Stimulated activated naive CD4-positive, alpha-beta T cell treated with Interleukin-2 at 50 U/mL for 16 hours (primary cell): ENCODE results near the gene GFM1.
A peak's percentile ranks its signal among the peaks of the same experiment; 100 is the strongest.

Experiments
- DNase-seq: peaks from one replicate; lab custom pipeline; 2025; lab: John Stamatoyannopoulos, UW

The GFM1 gene

GRCh38 chr3:158644345-158644908 lies at the start of gene GFM1:
GFM1 (plus strand) TSS chr3:158644527; CDS start chr3:158644635, 108 bp downstream.
- DNase-seq: peak; percentile 89

GRCh38 chr3:158600787-158601186 lies 43.5 kb upstream of the GFM1 start:
- DNase-seq: no peak

GRCh38 chr3:158602227-158602626 lies 42.1 kb upstream of the GFM1 start:
- DNase-seq: no peak

GRCh38 chr3:158617982-158618875 lies 26.1 kb upstream of the GFM1 start:
- DNase-seq: no peak

- no peak for DNase-seq
Observed at GRCh38 chr3:158625881-158626280, 18.4 kb upstream of the GFM1 start.

GRCh38 chr3:158631981-158632380 lies 12.3 kb upstream of the GFM1 start:
- no peak for DNase-seq

GRCh38 chr3:158640646-158641045 lies 3.7 kb upstream of the GFM1 start:
- DNase-seq: no peak

- DNase-seq: no peak
Observed at GRCh38 chr3:158642005-158642404, 2.3 kb upstream of the GFM1 start.

- DNase-seq: no peak
Observed at GRCh38 chr3:158642474-158643210, 1.7 kb upstream of the GFM1 start.

- DNase-seq: no peak
Observed at GRCh38 chr3:158649791-158650190, 5.5 kb downstream of the GFM1 start.

- DNase-seq: no peak
Observed at GRCh38 chr3:158651192-158651591, 6.9 kb downstream of the GFM1 start.

GRCh38 chr3:158652463-158652862 lies 8.1 kb downstream of the GFM1 start:
- DNase-seq: no peak

GRCh38 chr3:158658889-158659288 lies 14.6 kb downstream of the GFM1 start:
- no peak for DNase-seq

GRCh38 chr3:158659454-158660237 lies 15.3 kb downstream of the GFM1 start:
- DNase-seq: peak; percentile 26

- DNase-seq: no peak
Observed at GRCh38 chr3:158660711-158661110, 16.4 kb downstream of the GFM1 start.

- DNase-seq: no peak
Observed at GRCh38 chr3:158663246-158663645, 18.9 kb downstream of the GFM1 start.

- no peak for DNase-seq
Observed at GRCh38 chr3:158663832-158664231, 19.5 kb downstream of the GFM1 start.

- no peak for DNase-seq
Observed at GRCh38 chr3:158666416-158666815, 22.1 kb downstream of the GFM1 start.

GRCh38 chr3:158668506-158668905 lies 24.2 kb downstream of the GFM1 start:
- no peak for DNase-seq

- no peak for DNase-seq
Observed at GRCh38 chr3:158671821-158672214, 27.5 kb downstream of the GFM1 start.

GRCh38 chr3:158672215-158673176 lies 28.2 kb downstream of the GFM1 start, which contains the start of gene LXN:
LXN (minus strand) TSS chr3:158672648; CDS start chr3:158672478, 170 bp downstream.
- DNase-seq: peak; percentile 71
